ENCODE data around the gene MKRN2. TPM values are rescaled to one million over a fixed set of nuclear protein-coding genes. Genes with fewer than 3 reads are reported as not detected.

Gene MKRN2
- total and polyA plus RNA-seq, 9 of the 15 experiments (the other 6 are each of a cell fraction or from before 2014, with no cell fraction given): 29.4 to 63.2 (median 42.9) TPM

- Histone ChIP-seq H3K9me1 (ENCODE audit: control insufficient read depth, insufficient read depth, low read length) (no peaks in the 10 kb centered on the region), H3K4me1 (replicated peaks in 1 of 2; ENCODE audit: control insufficient read depth in 2 of 2, insufficient read depth in 2 of 2, low read length in 2 of 2) (no peaks in the 10 kb centered on the region; a peak in 2 of 5 replicates), H3K27me3 (ENCODE audit: control insufficient read depth in 2 of 2, insufficient read depth in 2 of 2, low read length in 2 of 2) (no peaks in the 10 kb centered on the region), H3K27ac (ENCODE audit: extremely low read depth, low read depth, low read length) (no peak overlapping the region), H3K9me3 (replicated peaks; ENCODE audit: control insufficient read depth, insufficient read depth, low read depth, low read length) (no peaks in the 10 kb centered on the region), H2AFZ (ENCODE audit: low read depth, low read length) (no peak overlapping the region), H3K4me2 (ENCODE audit: insufficient read depth, low read length) (no peak overlapping the region), H3K4me3 (no peak overlapping the region), H3K36me3 (ENCODE audit: control insufficient read depth, insufficient read depth, low read length) (peaks cover 92% of the 10 kb centered on the region), H3K9ac (ENCODE audit: insufficient read depth in 1 of 2, low read depth in 2 of 2, low read length in 2 of 2) (no peak overlapping the region), H4K20me1 (replicated peaks; ENCODE audit: control insufficient read depth, insufficient read depth, low read length) (0 out of 2 replicates have a peak, but pooled peaks cover 4% of the 10 kb centered on the region), H3K79me2 (ENCODE audit: control insufficient read depth, insufficient read depth, low read length) (no peaks in the 10 kb centered on the region)
- 83% methylated on average over 5 of the region's 5 CpGs for WGBS (ENCODE audit: insufficient coverage, low coverage, missing lambda C conversion rate)
- DNase-seq (ENCODE audit: extremely low read depth in 1 of 4, low spot score in 3 of 4) (no peak), FAIRE-seq (no peak), ATAC-seq (no peak)
- intact Hi-C loops (cut with micrococcal nuclease) (no loop called here), in situ Hi-C loops (cut with MboI) (no loop called here)
- ChIA-PET POLR2A (interaction anchor here (0.9 to 1.3 kb wide), 3 partner anchors 8 to 12 kb away, joined by 3 to 4 read pairs (median 3); no protein-coding TSS in a partner anchor), CTCF (ENCODE audit: low intra/inter-chr PET ratio) (no interaction called here)
- no TSS peak for BruUV-seq (replicated peaks)
- TF ChIP-seq NFYB (IDR thresholded peaks at IDR 0.05; ENCODE audit: extremely low read depth, insufficient read length): no peak
- TF ChIP-seq TRIM25 (IDR thresholded peaks at IDR 0.05; ENCODE audit: borderline replicate concordance): no peak
- no peak for TF ChIP-seq TEAD1 (CRISPR knock-in tag; IDR thresholded peaks at IDR 0.05)
- no peak for TF ChIP-seq NR2F6 (CRISPR knock-in tag; IDR thresholded peaks at IDR 0.05)
- no peak for TF ChIP-seq BCLAF1 (IDR thresholded peaks at IDR 0.05; ENCODE audit: borderline replicate concordance in 1 of 2, control insufficient read depth in 1 of 2, low read depth in 2 of 2, low read length in 1 of 2)
- no peak for TF ChIP-seq MYC (IDR thresholded peaks at IDR 0.05; ENCODE audit: low read depth, low read length)
- no peak for TF ChIP-seq MYC (CRISPR knock-in tag; IDR thresholded peaks at IDR 0.05; ENCODE audit: borderline replicate concordance, low read depth)
- no peak for TF ChIP-seq ZBTB43 (CRISPR knock-in tag; IDR thresholded peaks at IDR 0.05)
- no peak for TF ChIP-seq SMARCA5 (IDR thresholded peaks at IDR 0.05)
- TF ChIP-seq NBN (IDR thresholded peaks at IDR 0.05; ENCODE audit: low read depth): no peak
- TF ChIP-seq NCOA4 (IDR thresholded peaks at IDR 0.05; ENCODE audit: partially characterized antibody): no peak
- TF ChIP-seq GTF2B (IDR thresholded peaks at IDR 0.05; ENCODE audit: extremely low read depth, insufficient read length): no peak
- TF ChIP-seq SP2 (IDR thresholded peaks at IDR 0.05; ENCODE audit: extremely low read depth, low read depth, low read length, poor library complexity, severe bottlenecking): no peak
- TF ChIP-seq ELK1 (CRISPR knock-in tag; IDR thresholded peaks at IDR 0.05): no peak
Observed at GRCh38 chr3:12577379-12577778, 20.5 kb downstream of the MKRN2 start.
